ENCODE results near the gene DDX24. TPM values are rescaled to one million over a fixed set of nuclear protein-coding genes. Genes with fewer than 3 reads are reported as not detected.

The DDX24 gene
- total and polyA plus RNA-seq, 7 donors: 42.5 to 147 (median 109) TPM

- 20 to 62% methylated on average over 8 of the region's 8 CpGs for WGBS, 2 donors
- intact Hi-C loops (cut with DNase I): no loop called here
- Histone ChIP-seq H3K27ac (no peak overlapping the region), H3K4me3 (no peak overlapping the region), H3K9me3 (no peaks in the 10 kb centered on the region), H3K4me1 (peaks cover 0 to 43% (median 31%) of the 10 kb centered on the region in 4 donors), H3K27me3 (no peaks in the 10 kb centered on the region), H3K36me3 (peaks cover 11 to 16% (median 13%) of the 10 kb centered on the region in 4 donors)
- no peak for DNase-seq
- TF ChIP-seq POLR2A (IDR thresholded peaks at IDR 0.05): no peak
- no peak for TF ChIP-seq POLR2AphosphoS5 (IDR thresholded peaks at IDR 0.05)
- TF ChIP-seq CTCF (IDR thresholded peaks at IDR 0.05): no peak
- no peak for TF ChIP-seq EP300 (IDR thresholded peaks at IDR 0.05)
These were observed 14.8 kb downstream of the DDX24 start for GRCh38 chr14:94066089-94066676.

GRCh38 chr14:94062344-94062940 lies 18.6 kb downstream of the DDX24 start:
- TF ChIP-seq CTCF (IDR thresholded peaks at IDR 0.05) (no peak), POLR2AphosphoS5 (IDR thresholded peaks at IDR 0.05) (no peak), POLR2A (IDR thresholded peaks at IDR 0.05) (no peak), EP300 (IDR thresholded peaks at IDR 0.05) (no peak)
- H3K36me3 ChIP-seq: peaks cover 30 to 54% (median 38%) of the 10 kb centered on the region in 4 donors
- intact Hi-C loops (cut with DNase I): no loop called here
- H3K27me3 ChIP-seq: no peaks in the 10 kb centered on the region
- no peak overlapping the region for H3K27ac ChIP-seq
- DNase-seq: no peak
- peaks cover 0 to 39% (median 32%) of the 10 kb centered on the region in 4 donors for H3K4me1 ChIP-seq
- no peak overlapping the region for H3K4me3 ChIP-seq
- 85 to 88% methylated on average over 9 of the region's 9 CpGs for WGBS, 2 donors
- H3K9me3 ChIP-seq: no peaks in the 10 kb centered on the region

DNA sequence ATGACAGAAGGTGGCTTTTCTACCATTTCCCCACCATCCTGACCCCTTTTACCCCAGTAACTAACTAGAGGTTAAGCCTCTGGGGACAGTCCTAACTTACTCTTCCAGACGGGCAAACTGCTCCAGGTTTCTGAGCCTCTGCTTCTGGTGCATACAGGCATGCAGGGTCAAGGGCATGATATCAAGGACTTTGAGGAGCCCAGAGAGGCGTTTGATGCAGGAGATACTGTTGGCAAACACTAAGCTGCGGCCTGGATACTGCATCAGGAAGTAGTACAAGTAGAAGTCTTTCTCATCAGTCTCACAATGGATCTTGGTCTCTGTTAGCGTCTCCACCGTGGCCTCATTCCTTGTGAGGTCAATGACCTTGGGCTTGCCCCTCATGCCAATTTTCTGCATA lies 21.0 kb downstream of the DDX24 start:
- Histone ChIP-seq H3K27me3 (no peaks in the 10 kb centered on the region), H3K4me3 (no peak overlapping the region), H3K9me3 (no peaks in the 10 kb centered on the region), H3K27ac (no peak overlapping the region), H3K4me1 (peaks cover 0 to 21% (median 14%) of the 10 kb centered on the region in 4 donors), H3K36me3 (peaks cover 43 to 78% (median 50%) of the 10 kb centered on the region in 4 donors)
- DNase-seq: no peak
- TF ChIP-seq EP300 (IDR thresholded peaks at IDR 0.05): no peak
- WGBS, 2 donors: 58 to 81% methylated on average over 5 of the region's 5 CpGs
- intact Hi-C loops (cut with DNase I): no loop called here

DNA sequence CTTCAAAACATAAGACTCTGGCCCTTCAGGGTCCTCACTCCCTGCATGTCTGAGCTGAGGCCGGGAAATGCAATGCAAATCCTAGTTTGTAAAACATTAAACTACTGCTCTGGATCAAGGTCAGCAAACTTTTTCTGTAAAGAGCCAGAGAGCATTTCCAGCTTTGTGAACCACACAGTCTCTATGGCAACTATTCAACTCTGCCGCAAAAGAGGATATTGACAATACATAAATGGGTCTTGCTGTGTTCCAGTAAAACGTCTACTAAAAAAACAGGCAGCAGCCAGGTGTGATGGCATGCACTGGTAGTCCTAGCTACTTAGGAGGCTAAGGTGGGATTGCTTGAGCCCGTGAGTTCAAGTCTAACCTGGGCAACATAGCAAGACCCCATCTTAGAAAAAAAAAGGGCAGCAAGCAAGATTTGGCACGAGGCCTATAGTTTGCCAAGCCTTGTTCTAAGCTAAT lies 22.3 kb downstream of the DDX24 start:
- DNase-seq: no peak
- TF ChIP-seq CTCF (IDR thresholded peaks at IDR 0.05) (no peak), POLR2AphosphoS5 (IDR thresholded peaks at IDR 0.05) (no peak), POLR2A (IDR thresholded peaks at IDR 0.05) (no peak), EP300 (IDR thresholded peaks at IDR 0.05) (no peak)
- Histone ChIP-seq H3K4me3 (no peak overlapping the region), H3K27ac (no peak overlapping the region), H3K9me3 (no peaks in the 10 kb centered on the region), H3K4me1 (peaks cover 0 to 21% (median 13%) of the 10 kb centered on the region in 4 donors), H3K36me3 (peaks cover 54 to 91% (median 61%) of the 10 kb centered on the region in 4 donors), H3K27me3 (no peaks in the 10 kb centered on the region)
- intact Hi-C loops (cut with DNase I): no loop called here
- whole genome bisulfite sequencing, 2 donors: 18 to 68% methylated on average over 5 of the region's 5 CpGs

- DNase-seq: no peak
- 23 to 75% methylated on average over 1 of the region's 1 CpG for WGBS, 2 donors
- TF ChIP-seq POLR2A (IDR thresholded peaks at IDR 0.05) (no peak), EP300 (IDR thresholded peaks at IDR 0.05) (no peak), POLR2AphosphoS5 (IDR thresholded peaks at IDR 0.05) (peak in 1 of 4 donors; percentile 5), CTCF (IDR thresholded peaks at IDR 0.05) (no peak)
- H3K27me3 ChIP-seq: no peaks in the 10 kb centered on the region
- peaks cover 54 to 96% (median 63%) of the 10 kb centered on the region in 4 donors for H3K36me3 ChIP-seq
- H3K4me1 ChIP-seq: peaks cover 0 to 18% (median 8%) of the 10 kb centered on the region in 4 donors
- H3K4me3 ChIP-seq: no peak overlapping the region
- intact Hi-C loops (cut with DNase I): no loop called here
- no peak overlapping the region for H3K27ac ChIP-seq
- no peaks in the 10 kb centered on the region for H3K9me3 ChIP-seq
These were observed 22.8 kb downstream of the DDX24 start for GRCh38 chr14:94058128-94058673.

Data from sigmoid colon (tissue), 7 donors.